Measurements from ENCODE around the gene SYT8. TPM values are rescaled to one million over a fixed set of nuclear protein-coding genes. Genes with fewer than 3 reads are reported as not detected.

Gene SYT8
- total RNA-seq, 1 experiment from 2014 or later: 1.0 TPM

Small RNA genes within 50 kb of the gene (microRNA-seq; reads per million reads assigned to microRNA genes)
- gene MIR4298 (ENCODE audit: borderline number of aligned reads) (not detected), gene MIR7847 (ENCODE audit: borderline number of aligned reads) (not detected)

Other genes with a start within 250 kb of the SYT8 start
- gene KRTAP5-1, start 249.7 kb upstream of the SYT8 start, total RNA-seq (2021; ENCODE audit: unreplicated experiment): not detected
- not detected for gene KRTAP5-2, start 236.7 kb upstream of the SYT8 start, total RNA-seq (2021; ENCODE audit: unreplicated experiment)
- gene KRTAP5-3, start 226.5 kb upstream of the SYT8 start, total RNA-seq (2021; ENCODE audit: unreplicated experiment): not detected
- gene KRTAP5-4, start 212.9 kb upstream of the SYT8 start, total RNA-seq (2021; ENCODE audit: unreplicated experiment): not detected
- not detected for gene KRTAP5-5, start 205.2 kb upstream of the SYT8 start, total RNA-seq (2021; ENCODE audit: unreplicated experiment)
- not detected for gene KRTAP5-6, start 137.8 kb upstream of the SYT8 start, total RNA-seq (2021; ENCODE audit: unreplicated experiment)
- 1.9 TPM for gene IFITM10, start 84.4 kb upstream of the SYT8 start, total RNA-seq (2021; ENCODE audit: unreplicated experiment)
- gene CTSD, start 71.1 kb upstream of the SYT8 start, total RNA-seq (2021; ENCODE audit: unreplicated experiment): 127 TPM
- gene TNNI2, start 4.0 kb downstream of the SYT8 start, total RNA-seq (2021; ENCODE audit: unreplicated experiment): not detected
- gene LSP1, start 18.1 kb downstream of the SYT8 start, total RNA-seq (2021; ENCODE audit: unreplicated experiment): 1.3 TPM
- gene PRR33, start 56.9 kb downstream of the SYT8 start, total RNA-seq (2021; ENCODE audit: unreplicated experiment): not detected
- 0.71 TPM for gene TNNT3, start 84.7 kb downstream of the SYT8 start, total RNA-seq (2021; ENCODE audit: unreplicated experiment)
- 109 TPM for gene MRPL23, start 112.3 kb downstream of the SYT8 start, total RNA-seq (2021; ENCODE audit: unreplicated experiment)
- gene H19, start 162.9 kb downstream of the SYT8 start, total RNA-seq (2021; ENCODE audit: unreplicated experiment): 10.5 TPM